GM18873 (cell line): ENCODE results near the gene SNX25.
"Not testable (repeated sequence)": the region's sequence is repeated elsewhere in the genome, so short reads cannot be mapped to it uniquely, and the experiment has no call there.

ENCODE experiments used
- ATAC-seq: cut with Tn5 transposase; IDR thresholded peaks from one replicate; pipeline ENCODE4 v1.9.1; 2021; ENCODE audit warnings: mild to moderate bottlenecking, moderate library complexity, moderate number of reproducible peaks; ENCODE audit not compliant: unreplicated experiment, low FRiP score

The SNX25 gene

DNA sequence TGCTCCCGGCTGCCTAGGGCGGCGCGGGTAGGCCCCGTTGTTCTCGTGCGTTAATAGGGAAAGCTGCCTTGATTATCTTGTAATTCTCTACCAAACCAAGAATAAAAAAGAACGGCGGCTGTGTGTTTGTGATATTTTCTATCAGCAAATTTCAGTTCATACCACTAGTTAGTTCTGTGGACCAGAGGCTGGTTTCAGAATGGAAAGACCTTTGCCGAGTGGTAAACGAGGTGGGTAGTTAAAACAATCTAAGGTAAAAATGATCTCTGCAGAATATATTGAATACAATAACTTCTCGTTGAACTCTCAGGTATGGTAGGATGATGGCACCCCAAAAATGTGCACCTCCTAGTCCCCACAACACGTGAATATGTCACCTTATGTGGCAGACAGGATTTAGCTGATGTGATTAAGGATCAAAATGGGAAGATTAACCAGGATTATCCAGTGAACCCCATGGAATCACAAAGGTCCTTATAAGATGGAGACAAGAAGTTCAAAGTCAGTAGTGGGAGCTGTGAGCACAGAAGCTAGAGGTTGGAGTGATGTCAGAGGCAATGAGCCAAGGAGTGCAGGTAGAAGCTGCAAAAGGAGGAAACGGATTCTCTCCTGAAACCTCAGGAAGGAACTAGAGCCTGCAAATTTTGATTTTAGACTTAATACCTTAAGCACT, 5.0 kb upstream of the SNX25 start:
- ATAC-seq = no peak

DNA sequence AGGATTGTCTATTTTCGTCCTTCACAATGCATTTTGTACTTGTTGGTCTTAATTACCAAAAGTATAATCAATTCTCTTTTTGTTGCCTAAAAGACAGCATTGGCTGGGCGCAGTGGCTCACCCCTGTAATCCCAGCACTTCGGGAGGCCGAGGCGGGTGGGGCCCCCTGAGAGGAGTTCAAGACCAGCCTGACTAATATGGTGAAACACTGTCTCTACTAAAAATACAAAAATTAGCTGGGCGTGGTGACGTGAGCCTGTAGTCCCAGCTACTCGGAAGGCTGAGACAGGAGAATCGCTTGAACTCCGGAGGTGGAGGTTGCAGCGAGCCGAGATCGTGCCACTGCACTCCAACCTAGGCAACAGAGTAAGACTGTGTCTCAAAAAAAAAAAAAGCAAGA, 4.3 kb upstream of the SNX25 start:
- not testable (repeated sequence) for ATAC-seq

DNA sequence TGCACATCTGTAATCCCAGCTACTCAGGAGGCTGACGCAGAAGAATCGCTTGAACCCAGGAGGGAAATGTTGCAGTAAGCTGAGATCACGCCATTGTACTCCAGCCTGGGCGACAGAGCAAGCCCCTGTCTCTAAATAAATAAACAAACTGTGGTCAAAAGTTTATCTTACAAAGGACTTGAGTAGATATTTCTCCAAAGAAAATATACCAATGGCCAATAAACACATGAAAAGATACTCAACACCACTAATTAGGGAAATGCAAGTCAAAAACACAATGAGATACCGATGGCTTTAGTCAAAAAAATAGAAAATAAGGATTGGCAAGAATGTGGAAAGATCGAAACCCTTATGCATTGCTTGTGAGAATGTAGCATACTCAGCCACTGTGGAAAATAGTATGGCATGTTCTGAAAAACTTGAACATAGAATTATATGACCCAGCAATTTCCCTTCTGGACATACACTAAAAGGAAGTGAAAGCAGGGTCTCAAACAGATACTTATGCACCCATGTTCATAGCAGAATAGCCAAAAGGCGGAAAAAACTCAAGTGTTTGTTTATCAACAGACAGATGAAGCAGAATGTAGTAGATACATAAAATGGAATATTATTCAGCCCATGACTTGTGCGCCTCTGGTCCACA, 3.6 kb upstream of the SNX25 start:
- ATAC-seq = no peak

DNA sequence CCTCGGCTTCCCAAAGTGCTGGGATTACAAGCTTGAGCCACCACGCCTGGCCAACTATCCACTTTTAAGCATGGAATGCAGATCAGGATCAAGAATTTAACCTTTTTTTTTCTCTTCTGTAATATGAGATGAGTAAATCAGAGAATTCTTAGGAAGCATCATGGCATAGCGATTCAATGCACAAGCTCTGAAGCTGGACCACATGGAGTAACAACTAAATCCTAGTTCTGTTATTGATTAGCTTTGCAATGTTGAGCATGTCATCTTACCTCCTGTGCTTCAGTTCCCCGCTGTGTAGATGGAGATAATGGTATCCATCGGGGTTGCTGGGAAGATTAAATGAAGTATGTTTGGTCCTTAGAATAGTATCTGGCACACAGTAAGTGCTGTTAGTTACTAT, 1.9 kb upstream of the SNX25 start:
- ATAC-seq = no peak

DNA sequence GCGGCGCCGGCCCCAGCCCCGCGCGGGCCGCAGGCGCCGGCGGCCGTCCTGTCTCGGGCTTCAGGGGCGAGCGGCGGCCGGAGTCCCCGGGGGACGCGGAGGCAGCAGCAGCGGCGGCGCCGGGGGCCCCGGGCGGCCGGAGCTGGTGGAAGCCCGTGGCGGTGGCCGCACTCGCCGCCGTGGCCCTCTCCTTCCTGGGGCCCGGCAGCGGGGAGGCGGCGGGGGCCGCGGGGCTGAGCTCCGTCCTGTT, 379 bp downstream of the SNX25 start:
- peak; percentile 2 for ATAC-seq

GRCh38 chr4:185210102-185210981, 944 bp downstream of the SNX25 start:
- ATAC-seq = peak; percentile 6

GRCh38 chr4:185211035-185211434, 1.6 kb downstream of the SNX25 start:
- ATAC-seq = no peak

DNA sequence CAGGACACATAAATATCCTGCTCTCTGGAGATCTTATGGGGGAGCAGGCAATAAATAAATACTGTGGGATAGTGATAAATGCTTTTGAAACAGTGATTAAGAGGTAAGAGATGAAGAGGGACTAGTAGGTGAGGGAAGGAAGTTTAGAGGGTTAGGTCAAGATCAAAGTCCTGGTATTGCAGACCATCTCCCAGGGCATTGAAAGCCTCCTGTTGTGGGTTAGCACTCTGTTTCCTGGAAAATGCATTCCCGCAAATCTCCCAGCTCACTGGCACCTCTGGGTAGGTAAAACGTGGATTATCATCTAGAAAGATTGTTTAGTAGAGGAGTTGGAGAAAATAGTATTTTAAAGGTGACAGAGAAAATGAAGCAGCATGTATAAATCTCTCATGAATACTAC, 2.2 kb downstream of the SNX25 start:
- no peak for ATAC-seq

GRCh38 chr4:185212581-185212980, 3.2 kb downstream of the SNX25 start:
- no peak for ATAC-seq

- peak; percentile 56 for ATAC-seq
These were observed 4.5 kb downstream of the SNX25 start for GRCh38 chr4:185213877-185214276.

GRCh38 chr4:185215261-185215660, 5.9 kb downstream of the SNX25 start:
- ATAC-seq = no peak

- ATAC-seq = no peak
These were observed 8.1 kb downstream of the SNX25 start for GRCh38 chr4:185217408-185217975.

GRCh38 chr4:185218312-185218711, 8.9 kb downstream of the SNX25 start:
- no peak for ATAC-seq

GRCh38 chr4:185219551-185220344, 10.3 kb downstream of the SNX25 start:
- ATAC-seq = peak; percentile 58

DNA sequence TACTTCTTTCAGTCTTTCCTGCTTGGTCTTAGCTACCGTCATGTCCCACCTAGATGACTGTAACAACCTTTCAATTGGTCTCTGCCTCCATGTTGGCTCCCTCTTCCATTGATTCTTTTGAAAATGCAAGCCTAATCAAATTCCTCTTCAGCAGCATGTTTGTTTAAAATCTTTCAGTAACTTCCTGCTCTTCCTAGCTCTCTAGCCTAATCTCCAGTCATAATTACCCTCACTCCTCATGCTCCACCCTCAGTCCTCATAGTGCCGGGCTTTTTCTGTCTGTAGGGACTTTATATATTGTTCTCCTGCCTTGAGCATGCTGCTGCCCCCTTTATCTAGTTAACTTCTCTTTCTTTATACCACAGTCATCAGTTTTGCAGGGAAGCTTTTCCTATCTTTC, 12.1 kb downstream of the SNX25 start:
- ATAC-seq = no peak

GRCh38 chr4:185221912-185222311, 12.5 kb downstream of the SNX25 start:
- no peak for ATAC-seq

GRCh38 chr4:185222598-185222997, 13.2 kb downstream of the SNX25 start:
- ATAC-seq = no peak

DNA sequence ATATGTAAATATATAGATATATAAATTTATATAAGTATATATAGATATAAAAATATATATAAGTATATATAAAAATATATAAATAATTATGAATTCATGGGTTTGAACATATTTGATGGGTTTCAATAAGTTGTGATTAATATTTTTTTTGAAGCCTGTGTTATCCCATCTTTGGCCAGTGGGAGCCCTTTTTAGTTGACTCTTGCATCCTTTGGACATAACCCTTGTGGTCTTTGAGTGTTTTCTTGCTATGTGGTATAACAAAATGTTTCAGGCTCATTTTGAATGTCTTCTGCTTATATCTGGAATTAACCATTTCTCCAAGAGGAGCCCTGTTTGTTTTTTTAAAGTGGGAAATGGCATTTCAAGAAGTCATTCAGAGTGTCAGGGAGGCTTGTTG, 15.2 kb downstream of the SNX25 start:
- ATAC-seq = no peak

- no peak for ATAC-seq
These were observed 16.5 kb downstream of the SNX25 start for GRCh38 chr4:185225940-185226339.

- ATAC-seq = no peak
These were observed 17.7 kb downstream of the SNX25 start for GRCh38 chr4:185227131-185227551.
